GM12892 (cell line): ENCODE measurements around the gene FLT1.

ENCODE experiments used
- DNase-seq: peaks from one replicate; pipeline ENCODE4 v3.0.0; 2011; ENCODE audit not compliant: insufficient read length
- FAIRE-seq: peaks from 2 replicates; lab custom pipeline; 2011; peaks lifted over from hg19 to GRCh38; lab: Jason Lieb, UNC
- POLR2A ChIP-seq: IDR thresholded peaks from 2 replicates; pipeline ENCODE4 v1.6.1; 2011; ENCODE audit warnings: low read depth, low read length, control low read depth
- POLR2AphosphoS5 ChIP-seq: IDR thresholded peaks from 2 replicates; pipeline ENCODE4 v1.6.1; 2011; ENCODE audit warnings: low read depth, low read length, control low read depth
- TAF1 ChIP-seq: IDR thresholded peaks from 2 replicates; pipeline ENCODE4 v1.6.1; 2011; ENCODE audit warnings: low read depth, mild to moderate bottlenecking, control low read depth, low read length, borderline replicate concordance

Gene FLT1

GRCh38 chr13:28268800-28269223, 226.1 kb downstream of the FLT1 start:
- TF ChIP-seq POLR2A: no peak
- TF ChIP-seq TAF1: no peak
- TF ChIP-seq POLR2AphosphoS5: no peak
- peak; percentile 13 for DNase-seq
- FAIRE-seq: peak; percentile 88

GRCh38 chr13:28267497-28267896, 227.4 kb downstream of the FLT1 start:
- FAIRE-seq (no peak), DNase-seq (no peak)
- no peak for TF ChIP-seq TAF1
- TF ChIP-seq POLR2A: no peak
- no peak for TF ChIP-seq POLR2AphosphoS5

DNA sequence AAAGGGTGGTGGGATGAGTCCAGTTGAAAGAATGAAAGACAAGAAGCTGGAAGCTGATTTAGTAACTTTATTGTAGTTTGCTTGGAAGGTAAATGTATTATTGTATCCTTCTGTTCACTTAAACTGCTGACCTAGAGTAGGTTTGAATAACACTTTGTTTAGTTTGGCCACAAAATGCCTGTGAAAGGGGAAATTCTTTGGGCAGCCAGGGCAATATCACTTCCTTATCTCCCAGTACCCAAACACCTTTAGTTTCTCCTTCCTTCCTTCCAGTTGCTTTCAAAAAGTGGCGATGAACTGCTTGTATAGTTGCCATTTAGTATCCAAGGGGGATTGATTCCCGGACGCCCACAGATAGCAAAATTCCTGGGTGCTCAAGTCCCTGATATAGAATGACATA, 236.5 kb downstream of the FLT1 start:
- FAIRE-seq (no peak), DNase-seq (no peak)
- no peak for TF ChIP-seq POLR2A
- no peak for TF ChIP-seq POLR2AphosphoS5

GRCh38 chr13:28257305-28257704, 237.6 kb downstream of the FLT1 start:
- no peak for DNase-seq
- FAIRE-seq: no peak
- no peak for TF ChIP-seq POLR2AphosphoS5
- TF ChIP-seq TAF1: no peak
- TF ChIP-seq POLR2A: no peak

DNA sequence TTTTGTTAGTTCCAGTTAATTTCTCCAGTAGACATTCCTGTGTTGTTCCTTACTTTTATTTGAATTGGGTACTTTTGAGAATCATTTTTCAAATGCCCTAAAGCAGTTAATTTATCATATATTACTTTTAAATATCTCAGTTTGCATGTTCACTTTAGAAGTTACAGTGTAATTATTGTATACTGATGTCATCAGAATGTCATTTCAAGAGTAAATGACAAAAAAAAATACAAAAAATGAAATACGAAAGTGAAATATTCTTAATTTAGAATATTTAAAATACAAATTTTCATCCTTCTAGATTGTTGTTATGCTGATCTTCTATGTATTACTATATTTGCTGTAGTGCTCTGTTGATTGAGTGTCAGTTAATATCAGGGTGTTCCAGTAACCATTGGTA, 242.4 kb downstream of the FLT1 start:
- DNase-seq (no peak), FAIRE-seq (no peak)
- TF ChIP-seq TAF1 (no peak), POLR2A (no peak), POLR2AphosphoS5 (no peak)

DNA sequence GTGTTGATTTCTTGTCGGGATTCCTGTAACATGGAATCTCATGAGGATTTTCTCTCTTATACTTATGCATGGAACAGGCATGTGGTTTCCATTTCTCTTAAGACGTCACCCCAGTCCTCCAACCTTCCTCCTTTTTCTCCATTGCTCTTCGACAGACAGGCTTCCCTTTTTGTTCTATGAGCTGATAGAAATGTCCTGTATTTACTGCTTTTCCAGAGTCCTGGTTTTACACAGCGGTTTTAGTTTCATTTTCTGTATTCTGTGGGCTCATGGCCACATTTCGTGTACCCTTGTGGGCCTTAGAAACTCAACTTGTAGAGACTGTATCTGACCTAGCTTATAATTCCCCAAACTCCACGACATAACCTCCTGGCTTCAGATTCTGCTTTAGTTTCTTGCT, 243.5 kb downstream of the FLT1 start:
- no peak for DNase-seq
- no peak for TF ChIP-seq POLR2A
- no peak for TF ChIP-seq TAF1
- TF ChIP-seq POLR2AphosphoS5: no peak
- FAIRE-seq: no peak

DNA sequence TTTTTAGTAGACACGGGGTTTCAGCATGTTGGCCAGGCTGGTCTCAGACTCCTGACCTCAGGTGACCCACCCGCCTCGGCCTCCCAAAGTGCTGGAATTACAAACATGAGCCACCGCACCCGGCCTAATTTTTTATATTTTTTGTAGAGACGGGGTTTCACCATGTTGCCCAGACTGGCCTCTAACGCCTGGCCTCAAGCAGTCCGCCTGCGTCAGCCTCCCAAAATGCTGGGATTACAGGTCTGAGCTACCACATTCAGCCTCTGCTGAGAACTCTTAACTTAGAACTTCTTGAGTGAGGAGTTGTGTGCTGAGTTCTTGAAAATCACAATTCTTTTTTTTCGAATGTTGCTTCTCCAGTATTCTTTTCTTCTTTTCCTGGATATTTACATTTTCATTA, 244.4 kb downstream of the FLT1 start:
- no peak for FAIRE-seq
- TF ChIP-seq TAF1: no peak
- TF ChIP-seq POLR2AphosphoS5: no peak
- TF ChIP-seq POLR2A: no peak
- DNase-seq: no peak
